ENCODE data around the gene ABLIM2. TPM values are rescaled to one million over a fixed set of nuclear protein-coding genes. Genes with fewer than 3 reads are reported as not detected.

Gene ABLIM2
- total RNA-seq, 1 experiment from 2014 or later: 1.0 TPM

DNA sequence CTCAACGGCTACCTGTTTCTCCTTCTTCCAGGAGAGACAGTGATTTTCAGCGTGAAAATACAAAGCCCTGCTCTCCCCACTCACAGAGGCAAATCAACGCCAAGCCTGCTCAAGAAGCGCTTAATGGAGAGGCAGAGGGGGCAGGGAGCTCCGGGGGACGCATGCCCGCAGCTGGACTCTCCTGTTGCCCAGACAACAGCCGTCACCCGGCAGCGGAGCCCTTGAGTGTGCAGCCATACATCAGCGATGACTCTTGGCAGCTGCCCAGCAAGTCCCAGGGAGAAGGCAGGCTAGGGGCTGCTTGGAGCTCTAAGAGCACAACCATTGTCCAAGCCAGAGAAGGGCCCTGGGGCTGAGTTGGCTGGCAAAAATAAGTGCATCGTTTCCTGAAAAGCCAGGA, 148.0 kb downstream of the ABLIM2 start:
- Histone ChIP-seq H4K20me1 (ENCODE audit: control insufficient read depth, insufficient read depth, insufficient read length) (no peaks in the 10 kb centered on the region), H2BK20ac (ENCODE audit: low read depth, low read length, poor library complexity, severe bottlenecking) (no peak overlapping the region), H2BK5ac (ENCODE audit: insufficient read length, low read length) (no peak overlapping the region), H3K23ac (ENCODE audit: insufficient read length, low read depth, low read length) (no peak overlapping the region), H2BK120ac (ENCODE audit: low read depth, low read length, poor library complexity, severe bottlenecking) (no peak overlapping the region), H3K18ac (ENCODE audit: insufficient read length, low read depth, low read length) (no peak overlapping the region), H2BK12ac (ENCODE audit: insufficient read length, low read depth, low read length) (no peak overlapping the region), H2AFZ (ENCODE audit: low read length) (no peak overlapping the region), H3T11ph (ENCODE audit: low read length) (no peak overlapping the region), H3K27ac (ENCODE audit: insufficient read length, low read depth, low read length) (no peak overlapping the region), H3K56ac (ENCODE audit: insufficient read length, low read depth, low read length) (no peak overlapping the region), H3K79me2 (ENCODE audit: insufficient read depth, low read length) (no peaks in the 10 kb centered on the region), H3K4ac (ENCODE audit: low read depth, low read length) (no peak overlapping the region), H3K79me1 (ENCODE audit: insufficient read depth, low read depth, low read length, poor library complexity, severe bottlenecking) (no peaks in the 10 kb centered on the region), H3K14ac (ENCODE audit: insufficient read depth, low read length) (no peak overlapping the region; the same call in 1 of the 2 replicates), H3K4me2 (ENCODE audit: insufficient read depth, insufficient read length, low read length) (no peak overlapping the region), H4K8ac (replicated peaks; ENCODE audit: insufficient read length, low read depth, low read length) (no peak overlapping the region), H2BK15ac (ENCODE audit: low read depth, low read length) (no peak overlapping the region), H3K27me3 (ENCODE audit: insufficient read depth, low read length) (no peaks in the 10 kb centered on the region), H2AK5ac (ENCODE audit: insufficient read length, low read length) (no peak overlapping the region), H3K23me2 (ENCODE audit: insufficient read length, low read depth, low read length, poor library complexity, severe bottlenecking) (no peaks in the 10 kb centered on the region), H3K4me1 (ENCODE audit: insufficient read depth, low read length) (no peaks in the 10 kb centered on the region), H3K9ac (ENCODE audit: extremely low read depth, insufficient read length, low read length) (no peak overlapping the region), H3K9me3 (ENCODE audit: control insufficient read depth, low read depth, low read length) (no peaks in the 10 kb centered on the region), H4K5ac (ENCODE audit: insufficient read length, low read depth, low read length) (no peak overlapping the region), H4K91ac (ENCODE audit: insufficient read length, low read depth, low read length) (no peak overlapping the region)
- H3K4me1 Mint-ChIP-seq: peaks cover 4 to 13% of the 10 kb centered on the region in 2 experiments
- H3K9me3 Mint-ChIP-seq: no peaks in the 10 kb centered on the region; a peak in 1 of 5 replicates
- no peak overlapping the region for H3K4me3 Mint-ChIP-seq
- peaks cover 2% of the 10 kb centered on the region for H3K27me3 Mint-ChIP-seq (ENCODE audit: low read depth)
- TF ChIP-seq, protein P1, sequence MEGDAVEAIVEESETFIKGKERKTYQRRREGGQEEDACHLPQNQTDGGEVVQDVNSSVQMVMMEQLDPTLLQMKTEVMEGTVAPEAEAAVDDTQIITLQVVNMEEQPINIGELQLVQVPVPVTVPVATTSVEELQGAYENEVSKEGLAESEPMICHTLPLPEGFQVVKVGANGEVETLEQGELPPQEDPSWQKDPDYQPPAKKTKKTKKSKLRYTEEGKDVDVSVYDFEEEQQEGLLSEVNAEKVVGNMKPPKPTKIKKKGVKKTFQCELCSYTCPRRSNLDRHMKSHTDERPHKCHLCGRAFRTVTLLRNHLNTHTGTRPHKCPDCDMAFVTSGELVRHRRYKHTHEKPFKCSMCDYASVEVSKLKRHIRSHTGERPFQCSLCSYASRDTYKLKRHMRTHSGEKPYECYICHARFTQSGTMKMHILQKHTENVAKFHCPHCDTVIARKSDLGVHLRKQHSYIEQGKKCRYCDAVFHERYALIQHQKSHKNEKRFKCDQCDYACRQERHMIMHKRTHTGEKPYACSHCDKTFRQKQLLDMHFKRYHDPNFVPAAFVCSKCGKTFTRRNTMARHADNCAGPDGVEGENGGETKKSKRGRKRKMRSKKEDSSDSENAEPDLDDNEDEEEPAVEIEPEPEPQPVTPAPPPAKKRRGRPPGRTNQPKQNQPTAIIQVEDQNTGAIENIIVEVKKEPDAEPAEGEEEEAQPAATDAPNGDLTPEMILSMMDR (conservative IDR thresholded peaks at IDR 0.05): no peak
- no peak overlapping the region for H3K27ac Mint-ChIP-seq
- WGBS (ENCODE audit: extremely low coverage, insufficient read length, low lambda C conversion rate): no CpG with 5 or more reads among the region's 12 CpGs
- no peak for DNase-seq
- H3K36me3 Mint-ChIP-seq (ENCODE audit: insufficient read depth in 1 of 3, low read depth in 3 of 3): no peaks in the 10 kb centered on the region
